Neutrophil (primary cell): ENCODE data around the gene HYAL2.
"Not testable (repeated sequence)": the region's sequence is repeated elsewhere in the genome, so short reads cannot be mapped to it uniquely, and the experiment has no call there.

Experiments used
- H3K27ac ChIP-seq: fragments of 200-600 bp; sonication (generic); 2 replicates; pipeline ENCODE4 v1.5.1; 2016; ENCODE audit warnings: mild to moderate bottlenecking, moderate library complexity
- H3K27me3 ChIP-seq: fragments of 200-600 bp; sonication (generic); 2 replicates; pipeline ENCODE4 v1.6.0; 2016; ENCODE audit warnings: mild to moderate bottlenecking
- H3K36me3 ChIP-seq: fragments of 200-600 bp; sonication (generic); 2 replicates; pipeline ENCODE4 v1.5.1; 2017
- H3K4me1 ChIP-seq, 2 experiments: fragments of 200-600 bp in 1 of 2; sonication (generic) in 1 of 2; 1 replicate in 1 of 2; 2 replicates in 1 of 2; pipeline versions ENCODE4 v1.5.1 to v1.6.1; 2013 to 2016; ENCODE audit warnings: low read depth in 1 of 2, low read length in 1 of 2, mild to moderate bottlenecking in 1 of 2, moderate library complexity in 1 of 2; ENCODE audit not compliant: control insufficient read depth in 1 of 2, insufficient read depth in 1 of 2
- H3K4me3 ChIP-seq, 2 experiments: fragments of 200-600 bp in 1 of 2; sonication (generic) in 1 of 2; 1 replicate in 1 of 2; 2 replicates in 1 of 2; pipeline ENCODE4 v1.5.1; 2013 to 2016; ENCODE audit warnings: low read depth in 1 of 2, low read length in 1 of 2, mild to moderate bottlenecking in 1 of 2, moderate library complexity in 1 of 2
- H3K9me3 ChIP-seq: fragments of 200-600 bp; sonication (generic); 2 replicates; pipeline ENCODE4 v1.5.1; 2016
- TF ChIP-seq, protein P1 (sequence below): fragments of 200-600 bp; sonication (generic); IDR thresholded peaks from 2 replicates; pipeline ENCODE4 v1.5.1; 2016; ENCODE audit warnings: antibody characterized with exemption

Gene HYAL2

DNA sequence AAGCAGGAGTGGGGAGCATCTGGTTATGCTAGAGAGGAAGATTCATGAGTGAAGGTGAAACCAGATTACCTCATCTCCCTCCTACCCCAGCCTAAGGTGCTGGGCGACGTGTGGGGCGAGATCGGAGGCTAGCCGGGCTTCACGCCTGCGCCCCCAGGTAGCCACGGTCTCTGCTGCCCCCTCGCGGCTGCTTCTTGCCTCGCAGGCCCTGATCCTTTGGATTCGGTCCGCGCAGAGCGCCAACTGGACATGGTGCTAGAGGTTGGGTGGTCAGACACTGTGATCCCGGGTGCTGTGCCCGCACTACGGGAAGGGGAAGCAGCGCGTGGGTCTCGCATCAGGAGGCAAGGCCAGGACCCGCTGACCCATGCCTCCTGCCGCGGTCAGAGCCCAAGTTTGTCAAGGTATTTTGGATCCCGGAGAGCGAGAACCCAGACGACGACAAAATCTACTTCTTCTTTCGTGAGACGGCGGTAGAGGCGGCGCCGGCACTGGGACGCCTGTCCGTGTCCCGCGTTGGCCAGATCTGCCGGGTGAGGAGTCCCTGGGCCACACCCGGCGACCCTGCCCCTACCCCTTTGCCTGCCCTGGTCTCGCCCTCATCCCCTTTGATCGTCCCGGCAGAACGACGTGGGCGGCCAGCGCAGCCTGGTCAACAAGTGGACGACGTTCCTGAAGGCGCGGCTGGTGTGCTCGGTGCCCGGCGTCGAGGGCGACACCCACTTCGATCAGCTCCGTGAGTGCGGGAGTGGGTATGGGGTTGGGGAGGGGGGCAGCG lies 49.4 kb downstream of the HYAL2 start:
- Histone ChIP-seq H3K4me1 (peaks cover 26 to 38% of the 10 kb centered on the region in 2 experiments), H3K27me3 (peaks cover 62% of the 10 kb centered on the region), H3K36me3 (no peaks in the 10 kb centered on the region), H3K9me3 (no peaks in the 10 kb centered on the region), H3K4me3 (peak overlapping the region; percentile 58 to 60), H3K27ac (peak overlapping the region; percentile 63)
- TF ChIP-seq, protein P1, sequence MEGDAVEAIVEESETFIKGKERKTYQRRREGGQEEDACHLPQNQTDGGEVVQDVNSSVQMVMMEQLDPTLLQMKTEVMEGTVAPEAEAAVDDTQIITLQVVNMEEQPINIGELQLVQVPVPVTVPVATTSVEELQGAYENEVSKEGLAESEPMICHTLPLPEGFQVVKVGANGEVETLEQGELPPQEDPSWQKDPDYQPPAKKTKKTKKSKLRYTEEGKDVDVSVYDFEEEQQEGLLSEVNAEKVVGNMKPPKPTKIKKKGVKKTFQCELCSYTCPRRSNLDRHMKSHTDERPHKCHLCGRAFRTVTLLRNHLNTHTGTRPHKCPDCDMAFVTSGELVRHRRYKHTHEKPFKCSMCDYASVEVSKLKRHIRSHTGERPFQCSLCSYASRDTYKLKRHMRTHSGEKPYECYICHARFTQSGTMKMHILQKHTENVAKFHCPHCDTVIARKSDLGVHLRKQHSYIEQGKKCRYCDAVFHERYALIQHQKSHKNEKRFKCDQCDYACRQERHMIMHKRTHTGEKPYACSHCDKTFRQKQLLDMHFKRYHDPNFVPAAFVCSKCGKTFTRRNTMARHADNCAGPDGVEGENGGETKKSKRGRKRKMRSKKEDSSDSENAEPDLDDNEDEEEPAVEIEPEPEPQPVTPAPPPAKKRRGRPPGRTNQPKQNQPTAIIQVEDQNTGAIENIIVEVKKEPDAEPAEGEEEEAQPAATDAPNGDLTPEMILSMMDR: peak; percentile 99

DNA sequence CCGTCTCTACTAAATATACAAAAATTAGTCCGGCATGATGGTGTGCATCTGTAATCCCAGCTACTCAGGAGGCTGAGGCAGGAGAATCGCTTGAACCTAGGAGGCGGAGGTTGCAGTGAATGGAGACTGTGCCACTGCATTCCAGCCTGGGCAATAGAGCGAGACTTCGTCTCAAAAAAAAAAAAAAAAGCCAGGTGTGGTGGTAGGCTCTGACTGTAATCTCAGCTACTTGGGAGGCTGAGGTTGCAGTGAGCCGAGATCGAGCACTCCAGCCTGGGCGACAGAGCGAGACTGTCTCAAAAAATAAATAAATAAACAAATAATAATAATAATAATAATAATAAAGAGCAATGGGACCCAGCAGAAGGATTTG lies 50.0 kb downstream of the HYAL2 start:
- H3K27ac ChIP-seq, H3K9me3 ChIP-seq, H3K36me3 ChIP-seq: not testable (repeated sequence)
- H3K4me1 ChIP-seq: peaks cover 26 to 38% of the 10 kb centered on the region in 2 experiments
- H3K4me3 ChIP-seq: peak overlapping the region in 1 of 2 experiments; percentile 58
- peaks cover 62% of the 10 kb centered on the region for H3K27me3 ChIP-seq

DNA sequence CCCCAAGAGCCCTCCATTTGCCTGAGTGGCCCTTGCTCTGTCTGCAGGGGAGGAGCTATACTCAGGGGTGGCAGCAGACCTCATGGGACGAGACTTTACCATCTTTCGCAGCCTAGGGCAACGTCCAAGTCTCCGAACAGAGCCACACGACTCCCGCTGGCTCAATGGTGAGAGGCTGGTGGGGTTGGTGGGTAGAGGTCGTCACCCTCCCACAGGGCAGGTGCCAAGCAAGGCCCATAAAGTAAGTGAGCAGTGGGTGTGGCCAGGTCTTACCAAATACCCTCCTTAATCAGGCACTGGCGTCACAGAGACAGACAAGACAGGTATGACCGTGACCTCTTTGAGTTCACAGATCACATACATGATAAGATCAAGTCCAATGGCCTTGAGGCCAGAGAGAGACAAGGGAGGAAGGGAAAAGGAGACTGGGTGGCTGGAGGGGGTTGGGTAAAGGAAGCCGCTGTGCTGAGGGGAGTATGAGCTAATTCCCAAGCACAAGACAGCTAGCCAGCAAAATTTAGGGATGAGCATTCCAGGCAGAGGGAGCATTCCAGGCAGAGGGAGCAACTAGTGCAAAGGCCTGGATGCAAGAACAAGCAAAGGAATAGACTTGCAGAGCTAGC lies 51.1 kb downstream of the HYAL2 start:
- H3K4me1 ChIP-seq: peaks cover 26 to 38% of the 10 kb centered on the region in 2 experiments
- TF ChIP-seq, protein P1: no peak
- no peak overlapping the region for H3K27ac ChIP-seq
- H3K4me3 ChIP-seq: no peak overlapping the region
- H3K27me3 ChIP-seq: peaks cover 62% of the 10 kb centered on the region
- H3K9me3 ChIP-seq: no peaks in the 10 kb centered on the region
- no peaks in the 10 kb centered on the region for H3K36me3 ChIP-seq

DNA sequence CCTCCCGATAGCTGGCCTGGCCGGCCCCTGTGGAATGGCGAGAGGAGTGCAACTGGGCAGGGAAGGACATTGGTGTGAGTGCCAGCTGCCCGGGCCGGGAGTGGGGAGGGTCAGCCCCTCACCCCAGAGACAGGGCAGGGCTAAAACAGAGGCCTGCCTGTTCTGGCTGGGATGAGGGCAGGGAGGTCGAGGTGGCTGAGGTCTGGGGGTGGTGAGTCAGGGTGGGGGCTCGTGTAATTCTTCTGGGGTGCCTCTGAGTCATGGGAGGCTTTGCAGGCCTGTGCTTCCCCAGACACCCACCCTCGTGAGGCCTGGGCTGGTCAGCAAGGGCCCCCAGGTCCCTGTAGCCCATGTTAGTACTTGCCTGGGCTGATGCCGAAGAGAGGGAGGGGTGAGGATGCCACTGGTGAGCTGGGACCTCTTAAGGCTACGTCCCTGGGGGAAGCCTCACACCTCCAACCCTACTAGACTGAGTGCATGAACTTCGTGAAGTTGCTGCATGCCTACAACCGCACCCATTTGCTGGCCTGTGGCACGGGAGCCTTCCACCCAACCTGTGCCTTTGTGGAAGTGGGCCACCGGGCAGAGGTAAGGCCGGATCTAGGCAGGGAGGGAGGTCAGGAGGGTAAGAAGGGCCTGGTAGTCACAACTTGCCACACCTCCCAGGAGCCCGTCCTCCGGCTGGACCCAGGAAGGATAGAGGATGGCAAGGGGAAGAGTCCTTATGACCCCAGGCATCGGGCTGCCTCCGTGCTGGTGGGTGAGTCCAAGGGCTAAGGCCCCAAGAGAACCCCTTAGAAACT lies 51.9 kb downstream of the HYAL2 start:
- Histone ChIP-seq H3K36me3 (no peaks in the 10 kb centered on the region), H3K27ac (no peak overlapping the region), H3K4me1 (peaks cover 21 to 31% of the 10 kb centered on the region in 2 experiments), H3K4me3 (no peak overlapping the region), H3K9me3 (no peaks in the 10 kb centered on the region), H3K27me3 (peaks cover 62% of the 10 kb centered on the region)
- TF ChIP-seq, protein P1: no peak

DNA sequence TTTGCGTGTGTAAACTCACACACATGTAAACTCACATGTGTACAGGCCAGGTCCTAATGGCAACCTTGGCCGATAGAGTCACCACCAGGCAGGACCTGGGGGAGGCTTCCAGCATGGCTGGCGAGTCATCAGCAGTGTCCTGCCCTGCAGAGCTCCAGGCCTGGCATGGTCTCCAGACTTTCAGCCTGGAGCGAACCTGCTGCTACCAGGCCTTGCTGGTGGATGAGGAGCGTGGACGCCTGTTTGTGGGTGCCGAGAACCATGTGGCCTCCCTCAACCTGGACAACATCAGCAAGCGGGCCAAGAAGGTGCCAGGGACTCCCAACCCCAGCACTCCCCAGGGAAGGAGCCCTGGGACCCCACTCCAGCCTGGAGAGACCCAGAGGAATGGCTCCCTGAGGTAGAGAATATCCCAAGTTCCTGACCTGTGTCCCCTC lies 52.5 kb downstream of the HYAL2 start:
- no peak overlapping the region for H3K4me3 ChIP-seq
- no peaks in the 10 kb centered on the region for H3K9me3 ChIP-seq
- H3K4me1 ChIP-seq: peaks cover 21 to 25% of the 10 kb centered on the region in 2 experiments
- H3K27ac ChIP-seq: no peak overlapping the region
- TF ChIP-seq, protein P1: no peak
- H3K36me3 ChIP-seq: no peaks in the 10 kb centered on the region
- H3K27me3 ChIP-seq: peaks cover 62% of the 10 kb centered on the region
